Esophagus (tissue), 2 donors: Measurements from ENCODE around the gene NR4A3. TPM values are rescaled to one million over a fixed set of nuclear protein-coding genes. Genes with fewer than 3 reads are reported as not detected.

Experiments used
- H3K27ac ChIP-seq, 2 donors: one replicate each; pipeline ENCODE4 v1.5.1; 2013; ENCODE audit warnings: low read depth in 2 of 2, mild to moderate bottlenecking in 2 of 2, inconsistent platforms in 1 of 2, low read length in 1 of 2, moderate library complexity in 1 of 2
- H3K27me3 ChIP-seq, 2 donors: one replicate each; pipeline ENCODE4 v1.6.1; 2013; ENCODE audit warnings: low read length in 2 of 2, control low read depth in 1 of 2, mild to moderate bottlenecking in 1 of 2; ENCODE audit not compliant: insufficient read depth in 2 of 2, control insufficient read depth in 1 of 2
- H3K36me3 ChIP-seq, 2 donors: one replicate each; pipeline ENCODE4 v1.6.1; 2013; ENCODE audit warnings: low read length in 1 of 2; ENCODE audit not compliant: control insufficient read depth in 2 of 2, insufficient read depth in 2 of 2
- H3K4me1 ChIP-seq, 2 donors: one replicate each; pipeline ENCODE4 v1.6.1; 2013; ENCODE audit warnings: low read length in 1 of 2; ENCODE audit not compliant: control insufficient read depth in 2 of 2, insufficient read depth in 2 of 2
- H3K4me3 ChIP-seq, 2 donors: one replicate each; pipeline ENCODE4 v1.5.1; 2013; ENCODE audit warnings: low read length in 2 of 2, mild to moderate bottlenecking in 2 of 2, low read depth in 1 of 2, moderate library complexity in 1 of 2
- H3K9me3 ChIP-seq, 2 donors: one replicate each; pipeline ENCODE4 v1.6.1; 2013; ENCODE audit warnings: mild to moderate bottlenecking in 2 of 2, low read depth in 1 of 2, low read length in 1 of 2, moderate library complexity in 1 of 2; ENCODE audit not compliant: control insufficient read depth in 2 of 2, insufficient read depth in 1 of 2
- WGBS, 2 donors: extraction: QIAGEN DNeasy Blood & Tissue Kit; methylation state at CpG; one replicate each; pipeline ENCODE4 v1.1.7; 2013; 5-methylcytosine and 5-hydroxymethylcytosine counted together
- polyA plus RNA-seq, 2 donors: library from polyadenylated mRNA; stranded (reverse); fragments of 200-250 nt; gene quantifications; one replicate each; pipeline ENCODE4 v1.2.3, GENCODE V29; 2013
- donor health status: healthy with polysubstance abuse.
- donor health status: Bipolar disorder and iron deficiency.

NR4A3 gene
- polyA plus RNA-seq, 2 donors = 0.29 to 0.33 TPM

GRCh38 chr9:99811598-99812383 lies 9.9 kb upstream of the NR4A3 start:
- no peaks in the 10 kb centered on the region for H3K9me3 ChIP-seq
- 83 to 88% methylated on average over 8 of the region's 8 CpGs for WGBS, 2 donors
- H3K27ac ChIP-seq = no peak overlapping the region
- H3K4me1 ChIP-seq = no peaks in the 10 kb centered on the region
- no peaks in the 10 kb centered on the region for H3K36me3 ChIP-seq
- H3K4me3 ChIP-seq = no peak overlapping the region
- no peaks in the 10 kb centered on the region for H3K27me3 ChIP-seq

DNA sequence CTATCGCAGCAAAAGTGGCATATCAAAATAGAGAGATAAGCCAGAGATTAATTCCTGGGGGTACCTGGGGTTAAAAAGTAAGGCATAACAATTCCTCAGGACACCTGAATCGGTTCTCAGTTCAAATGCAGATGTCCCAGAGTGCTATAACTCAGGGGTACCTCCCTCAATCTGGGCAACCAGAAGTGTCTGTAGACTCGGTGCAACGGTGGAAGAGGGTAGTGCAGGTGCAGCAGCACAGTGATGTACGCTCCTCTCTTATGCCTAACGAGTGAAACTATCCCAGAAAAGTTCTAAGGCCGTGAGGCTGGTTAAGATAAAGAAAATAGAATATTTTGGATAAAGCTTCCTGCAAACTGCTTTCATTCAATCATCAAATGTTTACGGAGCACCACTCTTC lies 7.9 kb upstream of the NR4A3 start:
- Histone ChIP-seq H3K9me3 (no peaks in the 10 kb centered on the region), H3K4me3 (no peak overlapping the region), H3K36me3 (no peaks in the 10 kb centered on the region), H3K27me3 (no peaks in the 10 kb centered on the region), H3K4me1 (no peaks in the 10 kb centered on the region), H3K27ac (no peak overlapping the region)
- 87 to 90% methylated on average over 8 of the region's 8 CpGs for WGBS, 2 donors

- Histone ChIP-seq H3K4me1 (no peaks in the 10 kb centered on the region), H3K27ac (no peak overlapping the region), H3K9me3 (no peaks in the 10 kb centered on the region), H3K27me3 (no peaks in the 10 kb centered on the region), H3K36me3 (no peaks in the 10 kb centered on the region), H3K4me3 (no peak overlapping the region)
- WGBS, 2 donors = 91 to 92% methylated on average over 2 of the region's 2 CpGs
These were observed 7.3 kb upstream of the NR4A3 start for GRCh38 chr9:99814359-99814758.

- Histone ChIP-seq H3K36me3 (no peaks in the 10 kb centered on the region), H3K27me3 (no peaks in the 10 kb centered on the region), H3K9me3 (no peaks in the 10 kb centered on the region), H3K4me1 (no peaks in the 10 kb centered on the region), H3K4me3 (no peak overlapping the region), H3K27ac (no peak overlapping the region)
- 75 to 81% methylated on average over 3 of the region's 3 CpGs for WGBS, 2 donors
These were observed 5.3 kb upstream of the NR4A3 start for GRCh38 chr9:99816392-99816791.

DNA sequence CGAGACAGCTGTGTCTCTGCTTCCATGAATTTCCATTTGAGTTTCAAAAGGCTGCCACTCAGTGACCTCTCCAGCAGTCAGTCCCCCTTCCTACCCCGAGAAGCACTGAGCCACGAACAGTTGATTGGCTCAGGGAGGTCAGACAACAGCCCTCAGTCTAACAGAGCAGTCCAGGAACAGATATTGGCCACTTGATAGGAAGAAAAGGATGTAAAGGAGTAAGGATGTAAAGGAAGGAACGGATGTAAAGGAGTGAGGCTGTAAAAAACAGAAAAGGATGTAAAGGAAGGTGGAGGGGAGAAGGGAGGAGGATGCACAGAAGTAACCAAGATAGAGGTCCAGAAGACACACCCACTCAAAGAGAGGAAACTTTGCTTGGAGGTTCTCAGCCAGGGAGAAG lies 3.2 kb upstream of the NR4A3 start:
- 57 to 58% methylated on average over 4 of the region's 4 CpGs for WGBS, 2 donors
- no peaks in the 10 kb centered on the region for H3K36me3 ChIP-seq
- no peaks in the 10 kb centered on the region for H3K27me3 ChIP-seq
- peak overlapping the region in 1 of 2 donors; percentile 7 for H3K27ac ChIP-seq
- H3K4me1 ChIP-seq = no peaks in the 10 kb centered on the region
- no peaks in the 10 kb centered on the region for H3K9me3 ChIP-seq
- H3K4me3 ChIP-seq = no peak overlapping the region

DNA sequence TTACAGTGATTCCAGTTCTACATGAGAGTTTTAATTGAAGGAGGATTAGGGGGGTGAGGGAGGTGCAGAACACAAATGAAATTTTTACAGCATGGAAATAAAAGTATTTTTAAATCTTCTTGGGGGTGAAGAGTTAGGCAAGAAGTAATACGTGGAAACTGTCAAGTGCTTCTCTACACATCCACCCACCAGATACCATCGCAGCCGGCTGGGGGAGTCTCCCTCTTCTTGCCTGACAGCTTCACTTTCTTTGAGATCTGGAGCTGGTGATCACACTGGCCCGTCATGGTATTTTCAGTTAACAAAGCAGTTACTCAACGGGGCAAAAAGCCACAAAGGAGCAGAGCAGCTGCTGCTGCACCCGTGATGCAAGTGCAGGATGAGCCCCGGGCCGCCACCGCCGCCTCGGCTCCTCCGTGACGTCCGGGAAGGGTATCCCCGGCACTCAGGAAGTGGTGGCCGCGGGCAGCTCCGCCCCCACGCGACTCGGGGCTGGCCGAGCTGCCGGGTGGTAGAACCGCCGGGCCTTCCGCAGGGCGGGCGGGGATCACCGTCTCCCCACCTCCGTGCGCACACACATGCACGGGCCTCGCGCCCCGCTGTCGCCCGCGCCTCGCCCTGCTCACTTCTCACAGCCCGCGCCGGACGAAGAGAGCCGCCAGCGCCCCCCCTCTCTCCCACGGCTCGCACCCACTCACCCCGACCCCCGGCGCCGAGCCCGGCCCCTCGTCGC lies 2.4 kb upstream of the NR4A3 start:
- Histone ChIP-seq H3K4me3 (peak overlapping the region; percentile 78 to 83), H3K36me3 (no peaks in the 10 kb centered on the region), H3K27me3 (peaks cover 0 to 4% of the 10 kb centered on the region in 2 donors), H3K9me3 (no peaks in the 10 kb centered on the region), H3K4me1 (peaks cover 0 to under 1% of the 10 kb centered on the region in 2 donors), H3K27ac (peak overlapping the region; percentile 96 to 98)
- 0 to 1% methylated on average over 31 to 54 of the region's 54 CpGs for WGBS, 2 donors

- Histone ChIP-seq H3K9me3 (no peaks in the 10 kb centered on the region), H3K4me1 (peaks cover 0 to 8% of the 10 kb centered on the region in 2 donors), H3K27me3 (peaks cover 0 to 10% of the 10 kb centered on the region in 2 donors), H3K27ac (peak overlapping the region; percentile 96 to 98), H3K4me3 (peak overlapping the region; percentile 78 to 83), H3K36me3 (no peaks in the 10 kb centered on the region)
- 0% methylated on average over 81 of the region's 81 CpGs for WGBS, 2 donors
These were observed 1.6 kb upstream of the NR4A3 start for GRCh38 chr9:99819856-99820684.

DNA sequence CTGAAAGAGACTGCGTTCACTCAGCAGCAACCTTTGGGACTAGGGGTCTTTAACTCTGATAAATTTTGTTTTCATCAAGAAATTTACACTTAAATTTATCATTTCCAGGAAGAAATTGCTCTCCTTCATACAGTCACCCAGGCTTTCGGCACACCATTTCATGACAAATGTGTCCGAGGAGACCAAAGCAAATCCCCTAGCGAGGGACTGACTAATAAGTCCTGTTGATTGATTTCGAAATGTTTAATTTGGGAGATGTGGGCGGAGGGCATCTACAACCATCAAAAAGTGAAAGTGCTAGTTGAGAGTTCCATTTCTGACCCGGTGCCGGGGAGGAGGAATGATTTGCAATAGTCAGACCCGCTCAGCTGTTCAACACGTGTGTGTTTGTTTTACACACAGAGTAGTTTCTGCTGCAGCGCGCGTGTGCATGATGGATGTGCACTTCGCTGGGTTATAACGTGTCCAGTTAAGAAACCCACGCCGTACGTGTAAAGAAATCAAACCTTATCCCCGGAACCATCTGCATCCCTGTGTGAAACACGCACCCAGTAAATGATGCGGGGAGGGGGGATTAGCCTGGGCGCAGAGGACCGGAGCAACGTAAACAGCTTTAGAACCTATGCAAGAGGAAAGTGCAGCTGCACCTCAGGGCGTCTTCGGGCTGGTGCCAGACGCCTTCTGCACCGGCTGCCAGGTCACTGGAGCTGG lies 845 bp upstream of the NR4A3 start:
- Histone ChIP-seq H3K9me3 (no peaks in the 10 kb centered on the region), H3K4me3 (peak overlapping the region; percentile 65 to 83), H3K36me3 (no peaks in the 10 kb centered on the region), H3K4me1 (peaks cover 0 to 10% of the 10 kb centered on the region in 2 donors), H3K27ac (peak overlapping the region; percentile 96 to 98), H3K27me3 (peaks cover 0 to 13% of the 10 kb centered on the region in 2 donors)
- 0% methylated on average over 28 of the region's 28 CpGs for WGBS, 2 donors
